ENCODE data around the gene PLA2G3. TPM values are rescaled to one million over a fixed set of nuclear protein-coding genes. Genes with fewer than 3 reads are reported as not detected.

The PLA2G3 gene
- total and polyA plus RNA-seq, 9 donors, result 0.13 TPM; not detected in 8

DNA sequence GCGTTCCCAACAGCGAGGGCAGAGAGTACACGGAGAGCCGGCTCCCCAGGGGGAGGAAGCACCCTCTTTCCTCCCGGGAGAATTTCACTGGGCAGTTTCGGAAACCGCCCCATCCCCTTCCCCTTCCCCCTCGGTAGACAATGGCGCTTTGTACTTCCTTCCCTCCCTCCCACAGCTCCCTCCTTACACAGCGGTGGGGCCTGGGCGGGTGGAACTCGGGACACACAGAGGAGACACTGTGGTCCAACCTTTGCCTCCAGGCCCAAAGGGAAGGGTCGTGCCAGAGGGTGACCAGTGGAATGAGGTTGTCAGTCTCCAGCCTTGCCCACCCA is 54.8 kb downstream of the PLA2G3 start:
- Histone ChIP-seq H3K9me3 (no peaks in the 10 kb centered on the region), H3K4me3 (peak overlapping the region; percentile 88), H3K4me1 (ENCODE audit: insufficient read depth) (peaks cover 14% of the 10 kb centered on the region), H3K27ac (peak overlapping the region; percentile 40 to 82), H3K36me3 (no peaks in the 10 kb centered on the region), H3K27me3 (no peaks in the 10 kb centered on the region)
- TF ChIP-seq POLR2A (IDR thresholded peaks at IDR 0.05), result no peak
- TF ChIP-seq, protein P1, sequence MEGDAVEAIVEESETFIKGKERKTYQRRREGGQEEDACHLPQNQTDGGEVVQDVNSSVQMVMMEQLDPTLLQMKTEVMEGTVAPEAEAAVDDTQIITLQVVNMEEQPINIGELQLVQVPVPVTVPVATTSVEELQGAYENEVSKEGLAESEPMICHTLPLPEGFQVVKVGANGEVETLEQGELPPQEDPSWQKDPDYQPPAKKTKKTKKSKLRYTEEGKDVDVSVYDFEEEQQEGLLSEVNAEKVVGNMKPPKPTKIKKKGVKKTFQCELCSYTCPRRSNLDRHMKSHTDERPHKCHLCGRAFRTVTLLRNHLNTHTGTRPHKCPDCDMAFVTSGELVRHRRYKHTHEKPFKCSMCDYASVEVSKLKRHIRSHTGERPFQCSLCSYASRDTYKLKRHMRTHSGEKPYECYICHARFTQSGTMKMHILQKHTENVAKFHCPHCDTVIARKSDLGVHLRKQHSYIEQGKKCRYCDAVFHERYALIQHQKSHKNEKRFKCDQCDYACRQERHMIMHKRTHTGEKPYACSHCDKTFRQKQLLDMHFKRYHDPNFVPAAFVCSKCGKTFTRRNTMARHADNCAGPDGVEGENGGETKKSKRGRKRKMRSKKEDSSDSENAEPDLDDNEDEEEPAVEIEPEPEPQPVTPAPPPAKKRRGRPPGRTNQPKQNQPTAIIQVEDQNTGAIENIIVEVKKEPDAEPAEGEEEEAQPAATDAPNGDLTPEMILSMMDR (IDR thresholded peaks at IDR 0.05), result peak in 1 of 3 donors; percentile 4
- intact Hi-C loops (cut with DNase I), result loop anchor here (2.0 to 10.0 kb wide), 5 partner anchors 62 to 441 kb away; partner anchors contain the start of genes MORC2 (in 2 of the 4) and TUG1 (in 2 of the 4)
- WGBS, 3 donors, result 13 to 22% (median 17%) methylated on average over 13 of the region's 13 CpGs
- no peak for DNase-seq

DNA sequence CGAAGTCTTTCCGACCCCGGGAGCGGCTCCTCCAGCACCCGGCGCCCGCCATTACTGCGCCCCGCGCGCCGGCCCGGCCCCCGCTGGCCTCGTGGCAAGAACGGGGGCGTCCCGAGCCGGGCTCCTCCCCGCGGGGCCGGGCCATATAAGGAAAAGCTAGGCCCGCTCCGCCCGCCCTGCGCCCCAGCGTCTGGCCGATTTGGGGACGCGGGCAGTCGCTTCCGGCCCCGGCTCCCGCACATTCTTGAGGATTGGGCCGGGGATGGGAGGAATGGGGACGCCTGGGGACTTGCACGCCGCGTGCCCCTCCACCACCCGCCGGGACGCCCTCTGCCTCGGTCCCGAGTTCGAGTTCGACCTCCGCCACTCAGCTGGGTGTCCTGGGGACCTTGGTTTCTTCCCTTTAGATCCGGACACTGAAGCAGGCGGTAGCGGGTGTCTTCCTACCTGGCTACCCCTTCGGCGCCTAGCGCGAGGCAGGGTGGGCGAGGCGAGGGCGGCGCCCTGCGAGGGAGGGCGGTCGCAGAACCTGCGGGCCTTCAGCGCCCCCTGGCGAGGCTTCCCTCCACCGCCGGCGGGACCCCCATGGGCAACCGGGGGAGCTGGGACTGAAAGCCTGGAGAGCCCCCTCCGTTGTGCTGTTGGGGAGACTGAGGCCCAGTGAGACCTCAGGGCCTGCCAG is 55.4 kb downstream of the PLA2G3 start:
- no peaks in the 10 kb centered on the region for H3K36me3 ChIP-seq
- H3K27me3 ChIP-seq, result no peaks in the 10 kb centered on the region
- 0 to 1% (median 1%) methylated on average over 46 to 69 of the region's 69 CpGs for WGBS, 3 donors
- H3K9me3 ChIP-seq, result no peaks in the 10 kb centered on the region
- DNase-seq, result peak; percentile 84 to 91 (median 88)
- intact Hi-C loops (cut with DNase I), result loop anchor here (2.0 to 10.0 kb wide), 6 partner anchors 48 to 440 kb away; partner anchors contain the start of genes MORC2 (in 3 of the 4) and TUG1 (in 3 of the 4)
- peak; percentile 54 for TF ChIP-seq POLR2A (IDR thresholded peaks at IDR 0.05)
- TF ChIP-seq, protein P1 (IDR thresholded peaks at IDR 0.05), result peak; percentile 89 to 96 (median 91)
- TF ChIP-seq EP300 (IDR thresholded peaks at IDR 0.05), result no peak
- H3K4me1 ChIP-seq (ENCODE audit: insufficient read depth), result peaks cover 14% of the 10 kb centered on the region
- H3K4me3 ChIP-seq, result peak overlapping the region; percentile 88
- peak overlapping the region; percentile 40 to 82 for H3K27ac ChIP-seq

MicroRNAs within 50 kb of the gene (microRNA counts, 767-probe panel; counts per million panel counts)
- 530 counts per million, percentile 78 among the panel's probes with 10 or more counts for microRNA hsa-miR-3928

Small RNA genes within 50 kb of the gene (microRNA-seq; reads per million reads assigned to microRNA genes)
- gene MIR3928, result 0.18 to 3.0 (median 0.75) reads per million in 3 donors

Small RNA genes within 50 kb of the gene (small RNA-seq; reads per million reads assigned to genes)
- not detected for gene MIR3928

Other genes starting within 250 kb of the PLA2G3 start
- gene MORC2, start 171.7 kb downstream of the PLA2G3 start, total RNA-seq, result 10 to 100 TPM; 13.0 to 30.5 (median 22.3) TPM
- gene MORC2, start 171.7 kb downstream of the PLA2G3 start, polyA plus RNA-seq, result 10 to 100 TPM; 15.0 to 22.1 TPM
- gene TUG1, start 171.2 kb downstream of the PLA2G3 start, total RNA-seq, result 100 to 1,000 TPM in 1 of 7 donors, 10 to 100 TPM in 6; 71.8 to 101 (median 78.7) TPM
- 100 to 1,000 TPM in 1 of 2 donors, 10 to 100 TPM in 1; 44.9 to 114 TPM for gene TUG1, start 171.2 kb downstream of the PLA2G3 start, polyA plus RNA-seq
- 100 to 1,000 TPM in 3 of 7 donors, 10 to 100 TPM in 4; 39.9 to 238 (median 87.6) TPM for gene SMTN, start 59.2 kb downstream of the PLA2G3 start, total RNA-seq
- gene SMTN, start 59.2 kb downstream of the PLA2G3 start, polyA plus RNA-seq, result 10 to 100 TPM; 23.1 to 61.2 TPM
- 100 to 1,000 TPM; 229 to 678 (median 306) TPM for gene SELENOM, start 32.9 kb downstream of the PLA2G3 start, total RNA-seq
- 100 to 1,000 TPM in 1 of 2 donors, 10 to 100 TPM in 1; 25.7 to 433 TPM for gene SELENOM, start 32.9 kb downstream of the PLA2G3 start, polyA plus RNA-seq
- 1 to 10 TPM in 5 of 7 donors, under 1 TPM in 2; 0.63 to 3.1 (median 1.5) TPM for gene INPP5J, start 17.5 kb downstream of the PLA2G3 start, total RNA-seq
- under 1 TPM; 0.65 to 0.67 TPM for gene INPP5J, start 17.5 kb downstream of the PLA2G3 start, polyA plus RNA-seq
- gene RNF185, start 19.7 kb upstream of the PLA2G3 start, total RNA-seq, result 10 to 100 TPM; 17.0 to 39.5 (median 33.2) TPM
- 10 to 100 TPM; 23.3 to 52.5 TPM for gene RNF185, start 19.7 kb upstream of the PLA2G3 start, polyA plus RNA-seq
- gene LIMK2, start 71.8 kb upstream of the PLA2G3 start, total RNA-seq, result 10 to 100 TPM; 21.2 to 63.7 (median 36.4) TPM
- 10 to 100 TPM; 19.0 to 23.7 TPM for gene LIMK2, start 71.8 kb upstream of the PLA2G3 start, polyA plus RNA-seq
- 10 to 100 TPM; 10.8 to 34.2 (median 18.7) TPM for gene PIK3IP1, start 152.0 kb upstream of the PLA2G3 start, total RNA-seq
- gene PIK3IP1, start 152.0 kb upstream of the PLA2G3 start, polyA plus RNA-seq, result 10 to 100 TPM; 26.5 to 48.9 TPM
- 10 to 100 TPM; 26.3 to 44.5 (median 39.3) TPM for gene PATZ1, start 205.8 kb upstream of the PLA2G3 start, total RNA-seq
- 10 to 100 TPM; 26.8 to 29.7 TPM for gene PATZ1, start 205.8 kb upstream of the PLA2G3 start, polyA plus RNA-seq

Data from ovary (tissue), 9 donors.